Gastroesophageal sphincter (tissue), 3 donors: ENCODE measurements around the gene ITGB2.

ENCODE experiments used
- EP300 ChIP-seq: sonication (generic); formaldehyde crosslinking; IDR thresholded peaks from one replicate; pipeline ENCODE4 v1.6.1; 2017; ENCODE audit warnings: antibody characterized with exemption, mild to moderate bottlenecking
- TF ChIP-seq, protein P1 (sequence below), 4 experiments: fragments of 200-600 bp in 2 of 4; fragments of 450-650 bp in 2 of 4; sonication (generic) in 1 of 4; IDR thresholded peaks; one replicate each; pipeline ENCODE4 v1.5.1; 2017 to 2019; ENCODE audit warnings: antibody characterized with exemption in 4 of 4, mild to moderate bottlenecking in 2 of 4, moderate library complexity in 2 of 4

DNA sequence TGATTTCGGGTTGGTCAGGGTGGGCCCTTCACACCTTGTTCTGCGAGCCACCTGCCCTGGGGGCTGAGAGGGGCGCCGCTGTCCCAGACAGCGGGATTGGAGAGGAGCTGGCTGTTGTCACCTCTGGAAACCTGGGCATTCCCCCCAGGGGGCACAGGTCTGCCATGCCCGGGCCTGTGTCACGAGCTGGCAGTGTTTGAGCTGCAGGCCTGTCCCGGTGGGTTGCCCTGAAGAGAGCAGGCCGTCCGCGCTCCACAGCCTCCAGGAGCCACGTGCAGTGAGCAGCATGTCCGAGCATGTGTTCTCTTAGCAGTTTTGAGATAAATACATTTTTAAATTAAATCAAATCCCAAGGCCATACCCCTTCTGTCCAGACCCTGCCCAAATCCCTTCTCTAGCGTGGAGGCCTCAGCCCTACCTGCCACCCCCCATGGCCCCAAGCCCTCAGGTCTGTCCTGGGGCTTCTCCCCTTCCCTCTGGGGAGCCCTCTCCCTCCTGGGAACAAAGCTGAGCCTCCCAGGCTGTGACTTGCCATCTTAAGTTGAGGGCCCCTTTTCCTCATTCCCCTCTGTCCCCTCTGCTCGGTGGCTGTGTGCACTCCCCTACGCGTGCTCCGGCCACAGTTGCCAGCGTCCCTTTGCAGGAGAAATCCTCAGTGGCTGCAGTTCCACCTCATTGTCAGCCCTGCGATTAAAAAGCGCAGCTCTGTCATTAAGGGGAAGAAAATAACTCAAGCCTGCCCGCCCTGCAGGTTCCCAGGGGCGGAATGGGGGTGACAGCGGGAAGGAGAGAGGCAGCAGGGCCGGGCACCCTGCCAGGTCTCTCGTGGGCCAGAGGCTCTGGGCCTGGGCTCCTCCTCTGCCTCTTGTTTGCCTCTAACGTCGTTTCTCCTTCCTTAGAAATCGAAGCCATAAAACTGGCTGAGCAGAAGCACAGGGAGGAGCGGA, 45.7 kb upstream of the ITGB2 start:
- TF ChIP-seq EP300: no peak
- TF ChIP-seq, protein P1, sequence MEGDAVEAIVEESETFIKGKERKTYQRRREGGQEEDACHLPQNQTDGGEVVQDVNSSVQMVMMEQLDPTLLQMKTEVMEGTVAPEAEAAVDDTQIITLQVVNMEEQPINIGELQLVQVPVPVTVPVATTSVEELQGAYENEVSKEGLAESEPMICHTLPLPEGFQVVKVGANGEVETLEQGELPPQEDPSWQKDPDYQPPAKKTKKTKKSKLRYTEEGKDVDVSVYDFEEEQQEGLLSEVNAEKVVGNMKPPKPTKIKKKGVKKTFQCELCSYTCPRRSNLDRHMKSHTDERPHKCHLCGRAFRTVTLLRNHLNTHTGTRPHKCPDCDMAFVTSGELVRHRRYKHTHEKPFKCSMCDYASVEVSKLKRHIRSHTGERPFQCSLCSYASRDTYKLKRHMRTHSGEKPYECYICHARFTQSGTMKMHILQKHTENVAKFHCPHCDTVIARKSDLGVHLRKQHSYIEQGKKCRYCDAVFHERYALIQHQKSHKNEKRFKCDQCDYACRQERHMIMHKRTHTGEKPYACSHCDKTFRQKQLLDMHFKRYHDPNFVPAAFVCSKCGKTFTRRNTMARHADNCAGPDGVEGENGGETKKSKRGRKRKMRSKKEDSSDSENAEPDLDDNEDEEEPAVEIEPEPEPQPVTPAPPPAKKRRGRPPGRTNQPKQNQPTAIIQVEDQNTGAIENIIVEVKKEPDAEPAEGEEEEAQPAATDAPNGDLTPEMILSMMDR (IDR thresholded peaks at IDR 0.05): no peak
